Lower lobe of right lung (tissue), 2 donors: ENCODE measurements around the gene DLK2. TPM values are rescaled to one million over a fixed set of nuclear protein-coding genes. Genes with fewer than 3 reads are reported as not detected.
"Not testable (repeated sequence)": the region's sequence is repeated elsewhere in the genome, so short reads cannot be mapped to it uniquely, and the experiment has no call there.

Experiments
- ATAC-seq, 2 donors: fragments of 200-7000 bp; cut with Tn5 transposase; one replicate each; pipeline ENCODE4 v1.9.1; 2020 to 2022; ENCODE audit warnings: mild to moderate bottlenecking in 2 of 2, moderate library complexity in 2 of 2
- DNase-seq: peaks from one replicate; pipeline ENCODE4 v3.0.0-alpha.2; 2020
- H3K27ac ChIP-seq: fragments of 200-600 bp; one replicate; pipeline ENCODE4 v1.8.0; 2022
- H3K27me3 ChIP-seq: fragments of 200-600 bp; one replicate; pipeline ENCODE4 v1.8.0; 2022; ENCODE audit warnings: low read depth
- H3K36me3 ChIP-seq: fragments of 200-600 bp; one replicate; pipeline ENCODE4 v1.8.0; 2022; ENCODE audit warnings: mild to moderate bottlenecking
- H3K4me1 ChIP-seq: fragments of 200-600 bp; one replicate; pipeline ENCODE4 v1.8.0; 2022
- H3K4me3 ChIP-seq: fragments of 200-600 bp; one replicate; pipeline ENCODE4 v1.8.0; 2022; ENCODE audit warnings: mild to moderate bottlenecking
- H3K9me3 ChIP-seq: fragments of 200-600 bp; one replicate; pipeline ENCODE4 v1.8.0; 2022
- intact Hi-C: fragments of 100-400 bp; cut with DNase I; formaldehyde crosslinking; loops from one replicate; pipeline ENCODE4 v1.11.0; 2022
- total RNA-seq: library from RNA; stranded (reverse); fragmentation: NEBNext Ultra II Directional; extraction: Animal tissue kit (Norgen Biotek cat#: 25700); gene quantifications from one replicate; pipeline ENCODE4 v1.2.1, GENCODE V29; 2021
- TF ChIP-seq, protein P1 (sequence below): fragments of 200-600 bp; IDR thresholded peaks from one replicate; pipeline ENCODE4 v1.8.0; 2022; ENCODE audit warnings: antibody characterized with exemption, mild to moderate bottlenecking
- donor health status: DM: no; HTN: yes; CAD: no; lungs with severe emphysema.

Gene DLK2
- total RNA-seq, 1 donor from 2014 or later = 0.53 TPM

- Histone ChIP-seq H3K27me3 (peaks cover 10% of the 10 kb centered on the region), H3K36me3 (no peaks in the 10 kb centered on the region), H3K27ac (no peak overlapping the region), H3K4me3 (no peak overlapping the region), H3K9me3 (no peaks in the 10 kb centered on the region), H3K4me1 (no peaks in the 10 kb centered on the region)
- no peak for ATAC-seq
- no peak for DNase-seq
- intact Hi-C loops = no loop called here
- TF ChIP-seq, protein P1, sequence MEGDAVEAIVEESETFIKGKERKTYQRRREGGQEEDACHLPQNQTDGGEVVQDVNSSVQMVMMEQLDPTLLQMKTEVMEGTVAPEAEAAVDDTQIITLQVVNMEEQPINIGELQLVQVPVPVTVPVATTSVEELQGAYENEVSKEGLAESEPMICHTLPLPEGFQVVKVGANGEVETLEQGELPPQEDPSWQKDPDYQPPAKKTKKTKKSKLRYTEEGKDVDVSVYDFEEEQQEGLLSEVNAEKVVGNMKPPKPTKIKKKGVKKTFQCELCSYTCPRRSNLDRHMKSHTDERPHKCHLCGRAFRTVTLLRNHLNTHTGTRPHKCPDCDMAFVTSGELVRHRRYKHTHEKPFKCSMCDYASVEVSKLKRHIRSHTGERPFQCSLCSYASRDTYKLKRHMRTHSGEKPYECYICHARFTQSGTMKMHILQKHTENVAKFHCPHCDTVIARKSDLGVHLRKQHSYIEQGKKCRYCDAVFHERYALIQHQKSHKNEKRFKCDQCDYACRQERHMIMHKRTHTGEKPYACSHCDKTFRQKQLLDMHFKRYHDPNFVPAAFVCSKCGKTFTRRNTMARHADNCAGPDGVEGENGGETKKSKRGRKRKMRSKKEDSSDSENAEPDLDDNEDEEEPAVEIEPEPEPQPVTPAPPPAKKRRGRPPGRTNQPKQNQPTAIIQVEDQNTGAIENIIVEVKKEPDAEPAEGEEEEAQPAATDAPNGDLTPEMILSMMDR = no peak
Measured at GRCh38 chr6:43471399-43471798, 16.1 kb upstream of the DLK2 start.

- peaks cover 14% of the 10 kb centered on the region for H3K27me3 ChIP-seq
- no peaks in the 10 kb centered on the region for H3K9me3 ChIP-seq
- ATAC-seq (no peak), DNase-seq (no peak)
- H3K4me3 ChIP-seq = no peak overlapping the region
- H3K4me1 ChIP-seq = no peaks in the 10 kb centered on the region
- intact Hi-C loops = no loop called here
- no peak overlapping the region for H3K27ac ChIP-seq
- H3K36me3 ChIP-seq = no peaks in the 10 kb centered on the region
- TF ChIP-seq, protein P1 = no peak
Measured at GRCh38 chr6:43469947-43470346, 14.6 kb upstream of the DLK2 start.

DNA sequence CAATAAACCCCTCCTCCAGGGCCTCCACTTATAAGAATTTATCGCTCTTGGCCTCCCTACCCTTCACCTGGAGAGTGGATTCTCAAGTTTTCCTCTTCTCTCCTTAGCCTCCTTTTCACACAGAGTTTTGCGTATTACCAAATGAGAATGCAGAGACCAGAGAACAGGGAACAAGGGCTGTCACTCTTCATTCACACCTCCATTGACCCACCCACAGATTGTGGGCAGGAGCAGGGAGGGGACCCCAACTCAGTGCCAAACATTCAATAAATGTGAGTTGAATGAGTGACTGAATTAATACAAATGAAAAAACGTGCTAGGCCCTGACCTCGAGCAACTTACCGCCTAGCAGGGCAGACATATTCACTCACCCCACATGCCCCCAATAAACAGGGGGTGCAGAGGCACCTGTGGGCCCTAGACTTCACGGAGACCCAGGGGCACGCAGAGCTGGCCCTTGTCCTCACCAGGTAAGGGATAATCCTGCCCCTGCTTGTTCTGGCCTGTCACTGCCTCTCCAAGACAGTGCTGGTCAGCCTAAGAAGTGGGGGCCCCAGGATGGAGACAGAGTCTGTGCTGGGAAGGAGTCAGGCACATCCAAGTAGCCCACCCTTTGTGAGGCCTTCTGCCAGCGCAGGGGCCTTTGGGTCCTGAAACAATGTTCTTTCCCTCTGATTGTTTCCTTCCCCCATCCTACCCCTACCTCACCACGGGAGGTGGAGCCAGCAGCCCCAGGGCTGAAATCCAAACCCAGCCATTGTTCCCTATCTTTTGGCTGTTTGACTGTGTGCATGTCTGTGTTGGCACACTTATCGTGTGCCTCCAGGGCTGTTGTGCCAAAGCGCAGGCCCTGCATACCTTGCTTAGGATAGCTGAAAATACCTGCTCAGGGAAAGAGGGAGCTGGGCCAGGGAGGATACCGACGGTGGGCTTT is 13.7 kb upstream of the DLK2 start:
- no peak overlapping the region for H3K27ac ChIP-seq
- H3K27me3 ChIP-seq = peaks cover 14% of the 10 kb centered on the region
- H3K36me3 ChIP-seq = no peaks in the 10 kb centered on the region
- intact Hi-C loops = no loop called here
- no peaks in the 10 kb centered on the region for H3K9me3 ChIP-seq
- DNase-seq (no peak), ATAC-seq (no peak)
- no peaks in the 10 kb centered on the region for H3K4me1 ChIP-seq
- TF ChIP-seq, protein P1 = no peak
- H3K4me3 ChIP-seq = no peak overlapping the region

DNA sequence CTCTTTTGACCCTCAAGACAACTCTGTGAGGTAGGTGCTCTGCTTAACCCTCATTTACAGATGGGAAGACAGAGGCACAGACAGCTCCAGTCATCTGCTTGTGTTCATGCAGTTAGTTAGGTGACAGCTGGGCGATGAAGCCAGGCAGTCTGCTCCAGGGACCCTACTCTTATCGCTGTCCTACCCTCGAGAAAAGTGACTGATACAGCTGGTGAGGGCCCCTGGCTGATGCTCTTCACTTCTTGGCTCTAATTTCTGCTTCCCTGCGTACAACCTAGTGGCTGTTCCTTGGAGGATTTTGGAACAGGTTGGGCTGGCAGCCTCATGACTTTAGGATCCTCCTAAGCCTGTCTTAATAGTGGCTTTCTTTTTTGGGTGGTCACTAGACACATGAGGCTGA is 12.9 kb upstream of the DLK2 start:
- DNase-seq (no peak), ATAC-seq (no peak)
- no peak overlapping the region for H3K27ac ChIP-seq
- peaks cover 20% of the 10 kb centered on the region for H3K27me3 ChIP-seq
- intact Hi-C loops = no loop called here
- TF ChIP-seq, protein P1 = no peak
- no peaks in the 10 kb centered on the region for H3K9me3 ChIP-seq
- no peaks in the 10 kb centered on the region for H3K36me3 ChIP-seq
- H3K4me3 ChIP-seq = no peak overlapping the region
- H3K4me1 ChIP-seq = no peaks in the 10 kb centered on the region

DNA sequence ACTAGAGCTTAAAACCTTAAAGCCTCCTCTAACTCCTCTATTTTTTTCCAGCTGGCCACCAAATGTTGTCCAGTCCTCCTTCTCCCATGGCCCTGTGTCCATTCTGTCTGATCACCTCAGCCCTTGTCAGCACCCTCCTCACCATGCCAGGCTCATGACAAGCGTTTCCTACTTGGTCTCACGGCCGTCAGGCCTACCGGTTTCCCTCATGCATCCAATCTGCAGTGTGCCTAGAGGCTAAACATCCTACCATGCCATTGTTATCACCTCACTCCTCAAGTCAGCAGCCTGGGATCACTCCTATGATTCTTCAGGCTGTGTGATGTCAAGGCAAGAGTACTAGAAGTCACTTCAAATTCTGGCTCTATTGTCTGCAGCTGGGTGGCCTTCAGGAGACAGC is 12.4 kb upstream of the DLK2 start:
- Histone ChIP-seq H3K36me3 (no peaks in the 10 kb centered on the region), H3K9me3 (no peaks in the 10 kb centered on the region), H3K4me1 (no peaks in the 10 kb centered on the region), H3K27me3 (peaks cover 25% of the 10 kb centered on the region), H3K27ac (no peak overlapping the region), H3K4me3 (no peak overlapping the region)
- no peak for DNase-seq
- intact Hi-C loops = no loop called here
- TF ChIP-seq, protein P1 = no peak
- no peak for ATAC-seq

DNA sequence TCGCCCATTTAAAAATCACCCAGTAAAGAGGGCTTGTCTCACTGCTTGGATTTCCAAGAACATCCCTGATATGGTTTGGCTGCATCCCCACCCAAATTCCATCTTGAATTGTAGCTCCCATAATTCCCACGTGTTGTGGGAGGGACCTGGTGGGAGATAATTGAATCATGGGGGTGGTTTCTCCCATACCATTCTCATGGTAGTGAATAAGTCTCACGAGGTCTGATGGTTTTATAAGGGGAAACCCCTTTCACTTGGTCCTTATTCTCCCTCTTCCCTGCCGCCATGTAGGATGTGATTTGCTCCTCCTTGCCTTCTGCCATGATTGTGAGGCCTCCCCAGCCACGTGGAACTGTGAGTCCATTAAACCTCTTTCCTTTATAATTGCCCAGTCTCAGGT is 11.9 kb upstream of the DLK2 start:
- H3K36me3 ChIP-seq, H3K4me3 ChIP-seq, H3K9me3 ChIP-seq, DNase-seq, H3K27ac ChIP-seq, ATAC-seq, intact Hi-C loops, H3K4me1 ChIP-seq: not testable (repeated sequence)
- peaks cover 28% of the 10 kb centered on the region for H3K27me3 ChIP-seq
